Epithelial cell of esophagus (primary cell): ENCODE results near the gene PRSS50.

Source experiments
- DNase-seq: peaks from one replicate; pipeline ENCODE4 v3.0.0; 2010; ENCODE audit warnings: low read depth
- H3K4me3 ChIP-seq: 2 replicates; pipeline ENCODE4 v1.5.1; 2011; ENCODE audit warnings: mild to moderate bottlenecking, low read length, control low read depth
- TF ChIP-seq, protein P1 (sequence below): IDR thresholded peaks from 2 replicates; pipeline ENCODE4 v1.5.1; 2011; ENCODE audit warnings: low read depth, mild to moderate bottlenecking, low read length, control low read depth, inconsistent platforms; ENCODE audit not compliant: insufficient read depth; ENCODE audit errors: missing control alignments

PRSS50 gene

DNA sequence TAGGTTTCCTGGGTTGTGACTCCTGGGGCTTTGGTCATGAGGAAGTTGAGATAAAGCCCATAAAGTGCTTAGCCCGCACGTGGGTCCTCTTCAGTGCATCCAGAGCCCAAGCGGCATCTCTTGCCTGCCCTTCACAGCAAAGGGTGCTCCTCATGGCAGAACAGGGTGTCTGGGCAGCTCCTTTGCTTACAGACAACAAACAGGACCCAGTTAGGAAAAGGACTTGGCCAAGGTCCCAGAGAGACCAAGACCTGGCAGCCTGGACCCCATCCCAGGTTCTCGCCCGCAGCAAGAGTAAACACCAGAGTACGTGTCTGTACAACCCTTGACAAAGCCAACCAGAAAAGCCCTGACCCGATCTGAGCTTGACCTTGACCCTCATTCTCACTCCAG is 51.2 kb downstream of the PRSS50 start:
- TF ChIP-seq, protein P1, sequence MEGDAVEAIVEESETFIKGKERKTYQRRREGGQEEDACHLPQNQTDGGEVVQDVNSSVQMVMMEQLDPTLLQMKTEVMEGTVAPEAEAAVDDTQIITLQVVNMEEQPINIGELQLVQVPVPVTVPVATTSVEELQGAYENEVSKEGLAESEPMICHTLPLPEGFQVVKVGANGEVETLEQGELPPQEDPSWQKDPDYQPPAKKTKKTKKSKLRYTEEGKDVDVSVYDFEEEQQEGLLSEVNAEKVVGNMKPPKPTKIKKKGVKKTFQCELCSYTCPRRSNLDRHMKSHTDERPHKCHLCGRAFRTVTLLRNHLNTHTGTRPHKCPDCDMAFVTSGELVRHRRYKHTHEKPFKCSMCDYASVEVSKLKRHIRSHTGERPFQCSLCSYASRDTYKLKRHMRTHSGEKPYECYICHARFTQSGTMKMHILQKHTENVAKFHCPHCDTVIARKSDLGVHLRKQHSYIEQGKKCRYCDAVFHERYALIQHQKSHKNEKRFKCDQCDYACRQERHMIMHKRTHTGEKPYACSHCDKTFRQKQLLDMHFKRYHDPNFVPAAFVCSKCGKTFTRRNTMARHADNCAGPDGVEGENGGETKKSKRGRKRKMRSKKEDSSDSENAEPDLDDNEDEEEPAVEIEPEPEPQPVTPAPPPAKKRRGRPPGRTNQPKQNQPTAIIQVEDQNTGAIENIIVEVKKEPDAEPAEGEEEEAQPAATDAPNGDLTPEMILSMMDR, result no peak
- DNase-seq, result no peak
- H3K4me3 ChIP-seq, result no peak overlapping the region

DNA sequence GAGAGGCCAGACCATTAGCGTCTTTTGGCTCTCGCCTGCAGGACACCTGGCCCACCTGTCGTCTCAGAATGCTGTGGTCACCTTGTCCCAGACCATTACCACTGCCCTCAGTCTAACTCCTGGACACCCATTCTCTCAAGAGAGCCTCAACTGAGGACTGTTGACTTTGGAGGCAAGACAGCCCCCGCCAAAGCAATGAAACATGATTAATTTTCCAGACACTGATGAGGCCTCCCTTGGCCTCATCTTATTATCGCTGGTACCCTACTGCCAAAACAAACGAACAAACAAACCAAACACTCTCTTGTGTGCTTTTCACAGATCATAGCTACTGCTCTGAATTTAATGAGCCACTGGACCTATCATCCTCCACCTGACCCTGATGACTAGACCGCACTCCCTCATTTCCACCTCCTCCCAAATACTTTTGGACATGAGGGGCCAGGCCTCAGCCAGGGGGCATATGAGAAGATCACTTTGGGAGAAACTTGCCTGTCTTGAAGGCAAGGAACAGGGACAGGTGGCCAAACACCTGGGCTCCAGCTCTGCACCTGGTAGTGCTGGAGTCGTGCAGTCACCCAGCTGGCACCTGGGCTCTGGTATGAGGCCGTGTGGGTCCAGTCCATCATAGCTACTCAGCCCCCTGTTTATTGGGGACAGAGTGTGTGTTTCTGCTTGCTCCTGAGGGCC is 51.8 kb downstream of the PRSS50 start:
- no peak for DNase-seq
- TF ChIP-seq, protein P1, result no peak
- no peak overlapping the region for H3K4me3 ChIP-seq

DNA sequence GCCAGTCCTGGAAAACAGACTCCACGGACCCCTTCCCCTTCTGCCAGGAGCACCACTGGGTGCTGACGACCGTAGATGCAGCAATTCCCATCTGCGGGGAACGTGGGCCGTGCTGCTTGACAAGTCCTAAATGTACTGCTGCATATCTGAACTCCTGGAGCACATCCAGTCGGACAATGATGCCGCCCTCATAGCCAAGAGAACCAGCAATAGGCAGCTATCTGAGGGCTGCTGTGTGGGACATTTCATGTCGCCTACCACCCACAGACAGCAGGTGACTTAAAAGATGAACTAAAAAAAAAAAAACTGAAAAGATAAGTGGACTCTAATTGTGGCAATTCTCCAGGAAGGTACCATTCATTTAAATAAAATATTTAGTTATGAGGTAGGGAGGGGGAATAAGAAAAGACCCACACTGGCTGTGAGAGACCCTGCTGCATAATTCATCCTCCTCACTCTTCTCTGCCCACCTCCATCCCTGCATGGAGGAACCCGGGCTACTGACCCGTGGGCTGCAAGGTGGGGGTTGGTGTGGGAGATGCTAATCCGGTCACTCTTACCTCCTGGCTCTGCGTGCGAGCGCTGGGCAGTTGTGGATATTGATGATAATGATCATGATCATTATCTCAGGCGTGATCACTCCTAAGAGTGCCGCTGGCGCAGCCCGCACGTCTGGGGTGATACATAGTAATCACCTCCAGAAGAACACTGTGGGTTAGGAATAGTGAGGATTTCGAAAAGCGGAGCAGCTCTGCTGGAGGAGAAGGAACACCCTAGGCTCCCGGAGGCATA is 52.5 kb downstream of the PRSS50 start:
- no peak overlapping the region for H3K4me3 ChIP-seq
- DNase-seq, result no peak
- TF ChIP-seq, protein P1, result no peak

DNA sequence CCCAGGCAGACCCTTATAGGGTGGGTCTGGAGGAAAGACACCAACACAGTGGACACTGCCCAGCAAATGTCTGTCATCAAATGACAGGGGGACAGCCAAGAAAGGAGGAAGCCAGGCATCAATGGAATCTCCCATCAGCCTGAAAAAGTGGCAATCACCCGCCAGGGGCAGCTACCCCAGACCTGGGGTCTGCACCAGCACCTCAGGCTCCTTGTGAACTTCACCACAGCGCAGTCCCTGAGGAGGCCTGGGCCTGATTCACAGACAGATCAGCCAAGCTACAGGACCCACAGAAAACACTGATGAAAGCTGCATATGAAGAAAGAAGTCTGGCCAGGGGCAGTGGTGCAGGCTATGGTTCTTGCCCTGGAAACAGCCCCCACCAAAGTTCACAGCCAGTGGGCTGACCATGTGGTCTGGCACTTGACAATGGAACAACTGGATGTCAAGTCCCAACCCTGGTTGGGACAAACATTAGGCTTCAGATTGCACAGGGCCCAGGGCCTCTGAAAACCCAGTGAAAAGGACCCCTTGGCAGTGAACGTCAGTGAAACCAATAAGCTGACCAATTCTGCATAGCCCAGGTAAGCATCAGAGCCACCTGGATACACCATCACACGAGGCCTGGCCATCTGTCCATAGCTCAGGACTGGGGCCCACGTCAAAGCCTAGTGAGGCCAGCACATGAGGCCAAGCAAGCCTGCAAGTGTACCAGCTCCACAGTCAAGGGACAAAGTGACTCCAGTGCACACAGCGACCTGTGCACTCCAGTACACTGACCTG is 53.3 kb downstream of the PRSS50 start:
- TF ChIP-seq, protein P1, result no peak
- no peak overlapping the region for H3K4me3 ChIP-seq
- DNase-seq, result no peak

DNA sequence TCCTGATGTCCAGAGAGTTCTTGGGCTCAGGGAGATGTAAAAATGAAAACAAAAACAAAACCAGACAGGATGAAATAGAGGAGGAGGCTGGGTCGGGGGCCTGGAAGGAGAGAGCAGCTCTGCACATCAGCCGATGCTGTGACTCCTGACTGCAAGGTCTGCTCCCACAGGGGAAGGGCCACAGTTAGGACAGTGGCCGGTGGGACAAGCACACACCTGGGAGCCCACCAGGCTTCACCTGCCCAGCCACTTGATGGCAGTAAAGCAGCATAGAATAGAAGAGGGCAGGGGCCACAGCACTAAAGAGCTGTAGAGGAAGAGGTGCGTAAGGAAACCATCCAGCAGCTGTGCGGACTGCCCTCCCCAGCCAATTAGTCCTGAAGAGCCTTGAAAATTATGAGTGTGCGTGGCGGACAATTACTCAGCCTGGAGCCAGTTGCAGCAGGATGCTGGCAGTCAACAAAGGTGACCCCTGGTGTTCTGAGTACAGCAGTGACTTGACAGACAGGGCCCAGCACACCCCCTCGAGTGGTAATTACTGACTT is 54.0 kb downstream of the PRSS50 start:
- TF ChIP-seq, protein P1, result peak; percentile 37
- no peak overlapping the region for H3K4me3 ChIP-seq
- DNase-seq, result peak; percentile 48

DNA sequence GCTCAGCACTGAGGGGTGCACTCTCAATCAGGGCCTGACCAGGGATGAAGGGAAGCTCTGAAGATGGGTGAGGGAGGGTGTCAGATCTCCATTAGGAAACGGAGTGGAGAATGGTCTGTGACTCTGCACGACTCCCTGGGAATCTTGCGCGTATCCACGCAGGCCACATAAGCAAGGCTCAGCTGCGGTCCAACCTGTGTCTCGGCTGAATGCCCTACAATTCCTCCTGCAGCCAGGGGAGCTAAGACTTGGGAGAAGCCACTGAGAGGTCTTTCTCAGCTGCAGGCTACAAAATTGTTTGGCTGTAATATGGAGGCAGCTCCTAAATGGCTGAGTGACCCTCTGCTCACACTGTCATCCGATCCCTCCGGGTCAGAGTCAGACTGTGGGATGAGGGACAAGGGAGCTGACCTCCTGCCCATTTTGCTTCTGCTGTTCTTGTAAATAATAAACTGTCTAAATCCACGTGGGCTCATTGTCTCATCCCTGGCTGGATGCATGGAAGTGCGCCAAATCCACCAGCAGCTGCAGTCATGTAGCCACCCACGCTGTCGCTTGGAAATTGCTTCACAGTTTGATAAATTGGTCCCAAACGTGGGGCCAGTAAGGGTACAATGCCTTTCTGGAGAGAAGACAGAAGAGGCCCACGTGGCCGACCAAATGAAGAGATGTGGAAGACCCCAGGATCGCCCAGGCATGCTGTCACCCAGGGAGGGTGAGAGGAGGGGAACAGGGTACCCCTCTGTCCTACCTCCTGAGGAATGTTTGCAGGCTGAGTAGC is 54.7 kb downstream of the PRSS50 start:
- TF ChIP-seq, protein P1, result no peak
- no peak overlapping the region for H3K4me3 ChIP-seq
- DNase-seq, result no peak
